Activated CD8-positive, alpha-beta memory T cell treated with anti-CD3 and anti-CD28 coated beads for 48 hours (primary cell): ENCODE results near the gene PRR36.

ENCODE experiments used
- DNase-seq, 3 experiments: peaks; one replicate each; pipeline ENCODE4 v3.0.0-alpha.2; 2020; ENCODE audit warnings: low read depth in 2 of 3, low spot score in 2 of 3

PRR36 gene

GRCh38 chr19:7913652-7914051, 39.5 kb upstream of the PRR36 start:
- DNase-seq, result no peak

DNA sequence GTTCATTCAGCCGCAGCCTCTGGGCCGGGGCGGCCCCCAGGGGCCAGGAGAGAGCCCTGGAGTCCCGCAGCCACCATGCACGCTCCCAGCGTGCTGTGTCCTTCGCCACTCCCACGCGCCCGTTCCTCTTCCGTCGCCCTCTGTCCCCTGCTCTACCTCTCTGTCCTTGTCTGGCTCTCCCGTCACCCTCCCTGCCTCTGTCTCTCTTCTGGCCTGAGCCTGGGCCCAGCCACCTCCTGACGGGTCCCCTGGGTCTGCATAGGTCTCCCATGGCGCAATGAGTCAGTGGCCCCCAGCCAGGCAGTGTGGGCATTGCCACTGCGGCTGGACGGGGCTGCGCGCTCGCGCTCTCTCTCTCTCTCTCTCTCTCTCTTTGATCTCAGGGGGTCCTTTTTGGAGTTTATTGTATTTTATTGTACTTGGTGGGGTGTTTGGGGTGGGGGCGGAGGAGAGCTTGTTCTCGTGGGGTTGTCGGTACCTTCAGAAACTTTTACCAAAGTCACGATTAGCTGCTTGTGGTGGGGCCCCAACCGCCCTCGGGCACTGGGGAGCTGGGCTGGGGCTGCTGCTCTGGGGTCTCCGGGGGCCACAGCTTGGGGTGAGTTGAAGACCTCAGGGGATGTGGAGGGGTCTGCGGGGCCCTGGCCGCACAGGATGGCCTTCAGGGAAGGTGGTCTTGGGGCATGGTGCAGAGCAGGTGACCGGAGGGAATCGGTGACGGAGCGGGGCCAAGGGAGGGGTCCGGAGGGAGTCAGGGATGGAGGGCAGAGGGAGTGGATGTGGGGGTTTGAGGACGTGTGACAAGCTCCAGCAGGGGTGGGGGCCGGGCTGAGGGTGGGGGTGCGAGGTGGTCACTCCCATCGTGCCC, 38.7 kb upstream of the PRR36 start:
- DNase-seq, result no peak

DNA sequence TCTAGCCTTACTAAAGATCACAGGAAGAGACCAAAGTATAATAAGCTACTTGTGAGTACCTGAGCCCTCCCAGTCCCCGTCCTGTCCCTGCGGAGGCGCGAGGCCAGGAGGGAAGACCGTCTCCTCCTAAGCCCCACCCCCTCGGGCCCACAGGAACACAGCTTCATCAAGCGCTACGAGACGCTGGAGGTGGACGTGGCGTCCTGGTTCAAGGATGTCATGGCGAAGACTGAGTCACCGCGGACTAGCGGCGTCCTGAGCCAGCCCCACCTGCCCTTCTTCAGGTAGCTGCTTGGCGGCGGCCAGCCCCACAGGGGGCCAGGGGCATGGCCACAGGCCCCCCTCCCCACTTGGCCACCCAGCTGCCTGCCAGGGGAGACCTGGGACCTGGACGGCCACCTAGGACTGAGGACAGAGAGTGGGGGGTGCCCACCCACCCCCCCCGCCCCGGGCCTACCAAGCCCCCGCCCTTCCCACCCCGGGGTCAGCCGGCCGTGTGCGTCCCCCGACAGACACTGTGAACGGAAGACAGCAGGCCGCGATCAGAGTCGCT, 38.0 kb upstream of the PRR36 start:
- no peak for DNase-seq

DNA sequence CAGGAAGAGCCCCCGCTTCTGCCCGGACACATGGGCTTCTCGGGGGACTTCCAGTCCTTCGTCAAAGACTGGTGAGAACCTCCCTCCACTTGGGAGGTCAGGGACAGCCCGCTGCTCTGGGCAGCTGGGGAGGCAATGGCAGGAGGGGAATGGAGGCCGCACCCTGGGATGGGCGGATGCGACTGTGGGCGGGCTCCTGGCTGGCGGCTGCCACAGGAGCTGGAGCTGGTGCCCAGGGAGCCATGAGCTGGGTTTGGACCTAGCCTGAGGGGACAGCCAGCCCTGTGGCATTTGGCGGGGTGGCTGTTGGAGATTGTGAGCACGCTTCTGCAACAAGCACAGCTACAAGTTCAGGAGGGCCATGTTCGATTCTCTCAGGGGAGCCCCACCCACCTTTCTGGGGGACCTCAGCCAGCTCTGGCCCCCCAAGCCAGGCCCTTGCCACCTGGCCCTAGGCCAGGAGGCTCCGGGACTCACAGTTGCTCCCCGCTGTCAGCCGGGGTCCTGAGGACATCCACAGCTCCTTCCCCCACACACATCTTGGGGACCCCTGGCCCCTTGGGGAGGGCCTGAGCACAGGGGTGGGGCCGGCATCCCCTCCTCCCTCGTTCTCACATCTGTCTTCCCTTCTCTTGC, 37.4 kb upstream of the PRR36 start:
- no peak for DNase-seq

DNA sequence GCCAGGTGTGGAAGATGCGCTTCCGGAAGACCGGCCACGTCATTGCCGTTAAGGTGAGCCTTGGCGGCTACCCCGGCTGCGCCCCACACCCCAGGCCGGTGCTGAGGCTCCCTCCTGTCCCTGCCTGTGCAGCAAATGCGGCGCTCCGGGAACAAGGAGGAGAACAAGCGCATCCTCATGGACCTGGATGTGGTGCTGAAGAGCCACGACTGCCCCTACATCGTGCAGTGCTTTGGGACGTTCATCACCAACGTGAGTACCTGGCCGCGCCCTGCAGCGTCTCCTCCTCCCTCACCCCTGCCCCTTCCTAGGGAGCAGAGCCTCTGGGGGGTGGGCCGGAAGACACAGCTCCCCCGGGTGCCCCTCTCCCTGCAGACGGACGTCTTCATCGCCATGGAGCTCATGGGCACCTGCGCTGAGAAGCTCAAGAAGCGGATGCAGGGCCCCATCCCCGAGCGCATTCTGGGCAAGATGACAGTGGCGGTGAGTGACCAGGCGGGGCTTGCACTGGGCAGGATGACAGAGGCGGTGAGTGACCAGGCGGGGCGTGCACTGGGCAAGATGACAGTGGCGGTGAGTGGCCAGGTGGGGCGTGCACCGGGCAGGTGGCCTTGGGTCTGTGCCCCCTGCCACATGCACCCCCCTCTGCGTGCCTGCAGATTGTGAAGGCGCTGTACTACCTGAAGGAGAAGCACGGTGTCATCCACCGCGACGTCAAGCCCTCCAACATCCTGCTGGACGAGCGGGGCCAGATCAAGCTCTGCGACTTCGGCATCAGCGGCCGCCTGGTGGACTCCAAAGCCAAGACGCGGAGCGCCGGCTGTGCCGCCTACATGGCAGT, 36.4 kb upstream of the PRR36 start:
- DNase-seq, result no peak

GRCh38 chr19:7909471-7910067, 35.4 kb upstream of the PRR36 start:
- DNase-seq, result no peak

- DNase-seq, result no peak
These were observed 34.7 kb upstream of the PRR36 start for GRCh38 chr19:7908742-7909461.

DNA sequence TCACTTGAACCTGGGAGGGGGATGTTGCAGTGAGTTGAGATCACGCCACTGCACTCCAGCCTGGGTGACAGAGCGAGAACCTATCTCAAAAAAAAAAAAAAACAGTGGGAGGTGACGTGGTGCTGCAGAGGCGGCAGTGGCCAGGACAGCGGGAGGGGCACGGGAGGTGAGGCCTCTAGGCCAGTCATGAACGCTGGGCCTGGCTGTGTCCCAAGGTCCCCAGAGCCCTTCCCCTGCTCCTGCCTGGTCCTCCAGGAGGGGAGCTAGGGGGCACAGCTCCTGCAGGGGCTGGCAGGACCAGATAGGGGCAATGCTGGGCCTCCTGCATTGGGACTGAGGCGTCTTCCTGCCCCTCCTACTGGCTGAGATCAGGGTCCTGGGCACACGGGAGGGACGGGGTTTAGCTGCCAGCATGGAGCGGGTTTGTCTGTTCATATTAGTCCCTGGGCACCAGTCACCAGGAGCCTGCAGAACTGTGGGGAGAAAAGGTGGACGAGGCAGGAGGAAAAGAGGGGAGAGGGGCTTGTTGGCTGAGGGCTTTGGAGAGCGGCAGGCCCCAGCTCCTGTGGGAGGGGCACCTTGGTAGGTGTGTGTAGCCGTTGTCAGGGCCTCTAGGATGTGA, 34.0 kb upstream of the PRR36 start:
- no peak for DNase-seq

- DNase-seq, result no peak
These were observed 33.4 kb upstream of the PRR36 start for GRCh38 chr19:7907544-7907943.

DNA sequence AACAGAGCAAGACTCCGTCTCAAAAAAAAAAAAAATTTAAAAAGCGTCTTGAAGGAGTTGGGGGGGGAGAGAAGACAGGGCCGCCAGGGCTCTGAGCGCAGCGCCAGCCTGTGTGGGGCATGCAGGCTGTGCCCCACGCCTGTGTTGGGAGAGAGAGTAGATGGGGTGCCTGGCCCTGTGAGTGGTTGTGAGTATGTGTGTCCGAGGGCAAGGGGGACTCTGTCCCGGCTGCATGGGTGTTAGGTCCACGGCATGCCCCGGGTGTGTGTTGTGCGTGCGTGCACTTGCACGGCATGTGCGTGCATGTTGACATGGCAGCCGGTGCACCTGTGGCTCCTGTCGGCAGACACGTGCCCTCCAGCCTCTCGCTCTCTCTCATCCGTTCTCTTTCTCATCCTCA, 32.9 kb upstream of the PRR36 start:
- no peak for DNase-seq

DNA sequence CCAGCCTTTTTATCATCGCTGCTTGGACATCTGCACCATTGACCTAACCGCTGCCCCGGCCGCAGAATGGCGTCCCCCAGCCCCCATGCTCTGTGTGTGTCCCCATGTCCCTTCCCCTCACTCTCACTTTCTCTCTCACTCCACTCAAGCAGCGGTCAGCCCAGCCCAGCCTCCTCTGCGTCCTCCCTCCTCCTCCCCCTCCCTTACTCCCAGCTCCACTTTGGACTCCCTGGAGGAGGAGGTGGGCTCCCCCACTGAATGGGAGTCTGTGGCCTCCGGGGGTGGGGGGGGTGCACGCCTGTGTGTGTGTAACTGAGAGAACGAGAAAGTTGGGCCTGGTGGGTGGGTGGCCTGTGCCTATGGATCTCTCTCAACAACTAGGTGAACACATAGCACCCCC, 31.7 kb upstream of the PRR36 start:
- DNase-seq, result no peak

GRCh38 chr19:7905268-7905667, 31.1 kb upstream of the PRR36 start:
- no peak for DNase-seq

DNA sequence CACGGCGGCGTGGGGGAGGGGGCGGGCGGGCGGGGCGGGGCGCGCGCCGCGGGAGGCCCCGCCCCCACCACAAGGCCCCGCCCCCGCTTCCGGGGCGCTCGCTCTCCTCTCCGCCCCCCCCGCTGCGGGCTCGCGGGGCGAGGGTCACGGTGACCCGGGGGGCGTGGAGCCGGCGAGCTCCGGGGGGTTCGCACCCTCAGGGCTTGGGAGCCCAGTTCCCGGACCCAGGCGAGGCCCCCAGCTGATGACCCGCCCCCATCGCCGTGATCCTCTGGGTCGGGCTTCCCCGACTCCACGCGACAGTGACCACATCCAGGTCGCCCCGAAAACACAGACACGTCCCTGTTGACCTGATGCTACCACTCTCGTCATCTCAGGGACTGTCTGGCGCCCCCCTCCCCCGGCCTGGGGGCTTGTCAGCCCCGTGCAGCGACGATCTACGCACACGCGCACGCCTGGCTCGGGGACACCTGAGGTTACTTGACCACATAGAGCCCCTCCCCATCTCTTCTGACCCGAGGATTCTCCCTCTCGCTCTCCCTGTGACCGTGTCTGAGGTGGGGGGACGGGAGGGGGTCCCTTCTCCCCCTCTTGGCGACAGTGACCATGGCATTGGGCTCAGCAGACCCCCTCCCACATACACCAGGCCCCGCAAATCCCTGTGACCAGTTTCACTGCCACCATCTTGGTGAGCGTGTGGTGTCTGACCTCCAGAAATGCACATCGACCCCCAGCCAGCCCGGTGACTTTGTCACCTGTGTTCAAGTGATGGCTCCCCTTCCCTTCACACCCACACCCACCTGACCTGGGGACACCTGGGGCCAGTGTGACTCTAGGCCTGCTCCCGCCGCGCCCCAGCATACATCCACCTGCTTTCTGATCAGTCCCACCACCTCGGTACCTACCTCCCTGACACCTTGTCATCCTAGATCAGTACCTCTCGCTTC, 30.2 kb upstream of the PRR36 start:
- DNase-seq, result peak in 1 of 3 experiments; percentile 58

DNA sequence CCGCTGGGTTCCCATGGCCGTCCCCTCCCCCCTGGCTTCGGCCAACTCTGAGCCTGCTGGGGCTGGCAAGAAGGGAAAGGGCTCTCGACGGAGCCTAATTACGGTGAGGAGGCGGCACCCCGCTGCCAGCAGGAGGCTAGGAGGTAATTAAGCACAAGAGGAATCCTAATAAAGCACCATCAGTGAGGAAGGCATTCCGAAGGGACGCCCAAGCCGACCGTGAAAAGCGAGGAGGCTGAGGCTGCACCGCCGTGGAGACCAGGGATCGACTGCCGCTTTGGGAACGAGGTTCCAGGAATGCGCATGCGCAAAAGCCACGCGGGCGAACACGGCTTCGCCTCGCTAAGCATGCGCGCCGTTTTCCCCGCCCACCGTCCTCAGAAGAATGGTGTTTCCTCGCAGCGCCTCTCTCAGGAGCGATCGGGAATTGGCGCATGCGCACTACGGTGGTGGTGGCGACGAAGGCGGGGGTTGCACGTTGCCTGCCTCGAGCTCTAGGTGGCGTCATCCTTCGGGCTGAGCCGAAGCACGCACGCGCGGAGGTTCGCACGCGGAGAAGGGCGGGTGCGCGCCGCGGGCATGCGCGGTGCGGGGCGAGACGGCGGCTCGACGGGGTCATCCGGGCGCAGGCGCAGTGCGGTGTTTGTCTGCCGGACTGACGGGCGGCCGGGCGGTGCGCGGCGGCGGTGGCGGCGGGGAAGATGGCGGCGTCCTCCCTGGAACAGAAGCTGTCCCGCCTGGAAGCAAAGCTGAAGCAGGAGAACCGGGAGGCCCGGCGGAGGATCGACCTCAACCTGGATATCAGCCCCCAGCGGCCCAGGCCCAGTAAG, 29.3 kb upstream of the PRR36 start, which contains the start of gene MAP2K7:
Gene MAP2K7, plus strand, starts transcription at position 634 of the 830 bp plus-strand sequence. Its CDS starts 68 bp downstream, at position 702.
- peak; percentile 100 for DNase-seq

DNA sequence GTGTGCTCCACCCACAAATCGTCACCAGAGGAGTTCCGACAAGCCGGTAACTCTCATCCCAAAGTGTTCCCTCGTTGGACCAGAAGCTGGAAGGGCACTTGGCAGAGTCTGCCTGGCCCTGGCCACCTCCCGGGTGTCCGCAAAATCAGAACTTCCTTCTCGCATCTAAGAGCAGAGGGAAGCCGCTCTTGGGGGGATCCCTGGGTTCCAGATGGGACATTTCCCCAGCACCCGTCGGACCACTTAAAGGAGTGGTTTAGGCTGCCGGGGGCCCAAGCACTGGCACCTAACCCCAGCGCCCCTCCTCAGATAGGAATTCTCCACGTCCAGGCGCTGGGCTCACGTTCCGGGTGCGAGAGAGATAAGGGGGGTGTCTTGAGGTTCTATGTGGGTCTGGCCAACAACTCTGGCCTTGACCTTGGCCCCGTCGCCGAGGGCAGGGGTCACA, 28.6 kb upstream of the PRR36 start:
- no peak for DNase-seq

GRCh38 chr19:7901337-7901736, 27.1 kb upstream of the PRR36 start:
- no peak for DNase-seq

GRCh38 chr19:7900931-7901330, 26.7 kb upstream of the PRR36 start:
- DNase-seq, result no peak

DNA sequence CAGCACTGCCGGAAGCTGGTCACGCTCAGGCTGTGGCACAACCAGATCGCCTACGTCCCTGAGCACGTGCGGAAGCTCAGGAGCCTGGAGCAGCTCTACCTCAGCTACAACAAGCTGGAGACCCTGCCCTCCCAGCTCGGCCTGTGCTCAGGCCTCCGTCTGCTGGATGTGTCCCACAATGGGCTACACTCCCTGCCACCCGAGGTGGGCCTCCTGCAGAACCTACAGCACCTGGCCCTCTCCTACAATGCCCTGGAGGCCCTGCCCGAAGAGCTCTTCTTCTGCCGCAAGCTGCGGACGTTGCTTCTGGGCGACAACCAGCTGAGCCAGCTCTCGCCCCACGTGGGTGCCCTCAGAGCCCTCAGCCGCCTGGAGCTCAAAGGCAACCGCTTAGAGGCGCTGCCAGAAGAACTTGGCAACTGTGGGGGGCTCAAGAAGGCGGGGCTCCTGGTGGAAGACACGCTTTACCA, 26.2 kb upstream of the PRR36 start:
- DNase-seq, result no peak
